HepG2 (cell line): ENCODE data around the gene ATP5MG. TPM values are rescaled to one million over a fixed set of nuclear protein-coding genes. Genes with fewer than 3 reads are reported as not detected.

ENCODE experiments used
- EEA1 ChIP-seq: sonication (generic); formaldehyde crosslinking; IDR thresholded peaks from 2 replicates; pipeline ENCODE4 v1.5.1; 2020; ENCODE audit warnings: mild to moderate bottlenecking, missing genetic modification reagents, borderline replicate concordance
- HNF4A ChIP-seq: sonication (generic); formaldehyde crosslinking; IDR thresholded peaks from 2 replicates; pipeline ENCODE4 v1.4.0; 2020; ENCODE audit warnings: missing genetic modification reagents
- HOXA7 ChIP-seq: sonication (generic); formaldehyde crosslinking; IDR thresholded peaks from 2 replicates; pipeline ENCODE4 v1.8.1; 2022; ENCODE audit warnings: mild to moderate bottlenecking, missing genetic modification reagents, moderate library complexity
- NFATC3 ChIP-seq: sonication (generic); formaldehyde crosslinking; IDR thresholded peaks from 2 replicates; pipeline ENCODE4 v1.5.1; 2020; ENCODE audit warnings: mild to moderate bottlenecking, missing genetic modification reagents
- NFKB2 ChIP-seq: sonication (generic); formaldehyde crosslinking; IDR thresholded peaks from 2 replicates; pipeline ENCODE4 v1.4.0; 2020; ENCODE audit warnings: missing genetic modification reagents, borderline replicate concordance
- PRDM10 ChIP-seq: sonication (generic); formaldehyde crosslinking; IDR thresholded peaks from 2 replicates; pipeline ENCODE4 v1.4.0; 2020; ENCODE audit warnings: low read depth, missing genetic modification reagents
- RNF219 ChIP-seq: sonication (generic); formaldehyde crosslinking; IDR thresholded peaks from 2 replicates; pipeline ENCODE4 v1.5.0; 2020; ENCODE audit warnings: mild to moderate bottlenecking, missing genetic modification reagents
- TAF15 ChIP-seq: fragments of 200-400 bp; formaldehyde crosslinking; IDR thresholded peaks from one replicate; pipeline ENCODE4 v1.6.1; 2018; ENCODE audit warnings: mild to moderate bottlenecking, low read depth, low read length; ENCODE audit not compliant: poor library complexity, severe bottlenecking
- YY1 ChIP-seq: IDR thresholded peaks from 2 replicates; pipeline ENCODE4 v1.6.1; 2011; ENCODE audit warnings: low read length, low read depth, moderate library complexity, mild to moderate bottlenecking; ENCODE audit not compliant: insufficient read depth, insufficient replicate concordance
- ZBTB44 ChIP-seq: sonication (generic); formaldehyde crosslinking; IDR thresholded peaks from 2 replicates; pipeline ENCODE4 v1.4.0; 2020; ENCODE audit warnings: missing genetic modification reagents
- ZHX1 ChIP-seq: sonication (generic); formaldehyde crosslinking; IDR thresholded peaks from 2 replicates; pipeline ENCODE4 v1.8.1; 2022; ENCODE audit warnings: low read depth, mild to moderate bottlenecking, missing genetic modification reagents
- ZNF768 ChIP-seq: sonication (generic); formaldehyde crosslinking; IDR thresholded peaks from 2 replicates; pipeline ENCODE4 v1.4.0; 2020; ENCODE audit warnings: missing genetic modification reagents
- polyA plus RNA-seq, 8 experiments: library from polyadenylated mRNA; depleted of rRNA in 3 of 8; stranded (reverse) in 7 of 8; unstranded in 1 of 8; fragments of >200 nt; fragmentation: Illumina TruSeq in 4 of 8; extraction: Trizol in 4 of 8; gene quantifications; 2 replicates each; pipeline versions ENCODE4 v1.2.1 to v1.2.3, GENCODE V29; 2011 to 2016; ENCODE audit warnings: low read depth in 4 of 8, missing spikeins in 1 of 8, mixed read lengths in 1 of 8; ENCODE audit not compliant: insufficient read depth in 1 of 8
- total RNA-seq, 5 experiments: library from RNA; depleted of rRNA; stranded (reverse); fragments of >200 nt; fragmentation: Illumina TruSeq; extraction: Trizol; gene quantifications; 2 replicates each; pipeline ENCODE4 v1.2.3, GENCODE V29; 2016; ENCODE audit warnings: low read depth in 1 of 5

Gene ATP5MG
- total and polyA plus RNA-seq, 2 of the 13 experiments (the other 11 are each of a cell fraction or from before 2014, with no cell fraction given), result 260 to 320 TPM

GRCh38 chr11:118435893-118436624, 34.7 kb downstream of the ATP5MG start, which contains the start of gene KMT2A (continued):
- TF ChIP-seq HOXA7 (CRISPR knock-in tag), result no peak
- peak; percentile 92 for TF ChIP-seq TAF15
- no peak for TF ChIP-seq NFATC3 (CRISPR knock-in tag)
- peak; percentile 60; the same call in 1 of the 2 replicates for TF ChIP-seq ZNF768
- TF ChIP-seq HNF4A (CRISPR knock-in tag), result no peak
- TF ChIP-seq PRDM10 (CRISPR knock-in tag), result peak; percentile 82
- TF ChIP-seq NFKB2, result peak; percentile 73; the same call in 1 of the 2 replicates
- TF ChIP-seq EEA1 (CRISPR knock-in tag), result no peak
- peak; percentile 46; the same call in 1 of the 2 replicates for TF ChIP-seq ZHX1 (CRISPR knock-in tag)
- no peak; the same call in 1 of the 2 replicates for TF ChIP-seq RNF219
- peak; percentile 54; the same call in 1 of the 2 replicates for TF ChIP-seq ZBTB44 (CRISPR knock-in tag)
- TF ChIP-seq YY1, result peak; percentile 88
